ENCODE measurements around the gene PACRG.

GRCh38 chr6:162899148-162899547 is 171.4 kb downstream of the PACRG start:
- TF ChIP-seq POLR2A (IDR thresholded peaks at IDR 0.05; ENCODE audit: low read depth, low read length) (no peak), POLR2AphosphoS5 (IDR thresholded peaks at IDR 0.05; ENCODE audit: low read depth, low read length) (no peak), TAF1 (IDR thresholded peaks at IDR 0.05; ENCODE audit: borderline replicate concordance, low read depth, low read length) (no peak)

Measured in GM12892 (cell line).